Activated T-cell treated with anti-CD3 and anti-CD28 coated beads, Interleukin-2, amount 50 U/mL, for 24 hours (primary cell): Measurements from ENCODE around the gene TBCB.
"Not testable (repeated sequence)": the region's sequence is repeated elsewhere in the genome, so short reads cannot be mapped to it uniquely, and the experiment has no call there.

Experiments used
- DNase-seq: peaks from one replicate; pipeline ENCODE4 v3.0.0-alpha.2; 2020
- H3K27ac Mint-ChIP-seq: 2 replicates; pipeline ENCODE4 v1.8.0; 2020; ENCODE audit warnings: mild to moderate bottlenecking, mixed read lengths
- H3K27me3 Mint-ChIP-seq: 2 replicates; pipeline ENCODE4 v1.8.0; 2020; ENCODE audit warnings: mixed read lengths
- H3K36me3 Mint-ChIP-seq: 2 replicates; pipeline ENCODE4 v1.8.0; 2020; ENCODE audit warnings: low read depth, mixed read lengths
- H3K4me1 Mint-ChIP-seq: 2 replicates; pipeline ENCODE4 v1.8.0; 2020; ENCODE audit warnings: low read depth, mixed read lengths
- H3K4me3 Mint-ChIP-seq: 2 replicates; pipeline ENCODE4 v1.8.0; 2020; ENCODE audit warnings: mild to moderate bottlenecking, moderate library complexity, mixed read lengths
- H3K9me3 Mint-ChIP-seq: 2 replicates; pipeline ENCODE4 v1.8.0; 2020; ENCODE audit warnings: mixed read lengths

The TBCB gene

DNA sequence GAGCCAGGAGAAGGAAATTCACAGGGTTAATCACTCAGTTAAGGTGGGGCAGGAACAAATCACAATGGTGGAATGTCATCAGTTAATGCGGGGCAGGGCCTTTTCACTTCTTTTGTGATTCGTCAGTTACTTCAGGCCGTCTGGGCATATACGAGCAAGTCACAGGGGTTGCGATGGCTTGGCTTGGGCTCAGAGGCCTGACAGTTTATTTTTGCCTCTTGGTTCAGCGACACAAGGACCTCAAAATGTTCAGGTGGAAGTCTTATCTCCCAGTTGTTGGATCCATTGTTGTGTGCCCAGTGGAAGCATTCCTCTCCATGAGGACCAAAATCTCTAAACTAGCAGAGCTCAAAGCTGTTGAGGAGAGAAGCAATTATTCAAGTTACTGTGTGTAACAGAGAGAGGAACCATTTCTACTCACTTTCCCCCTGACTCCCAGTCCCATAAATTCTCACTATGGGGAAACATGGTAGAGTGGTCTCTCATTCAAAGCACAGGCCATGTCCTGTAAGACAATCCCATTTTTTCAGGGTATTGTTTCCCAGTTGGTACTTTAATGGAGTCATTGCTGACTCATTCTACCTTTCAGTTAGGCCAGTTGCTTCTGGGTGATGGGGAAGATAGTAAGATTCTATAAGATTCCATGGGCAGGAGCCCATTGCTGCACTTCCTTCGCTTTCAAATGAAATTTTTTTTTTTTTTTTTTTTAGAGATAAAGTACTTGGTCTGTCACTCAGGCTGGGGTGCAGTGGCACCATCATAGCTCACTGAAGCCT lies 45.7 kb downstream of the TBCB start:
- Mint-ChIP-seq H3K4me1 (no peaks in the 10 kb centered on the region), H3K27ac (no peak overlapping the region), H3K9me3 (no peaks in the 10 kb centered on the region), H3K27me3 (no peaks in the 10 kb centered on the region), H3K4me3 (no peak overlapping the region), H3K36me3 (peaks cover 3% of the 10 kb centered on the region)
- DNase-seq: no peak

- no peaks in the 10 kb centered on the region for H3K4me1 Mint-ChIP-seq
- H3K27me3 Mint-ChIP-seq: no peaks in the 10 kb centered on the region
- no peaks in the 10 kb centered on the region for H3K9me3 Mint-ChIP-seq
- H3K27ac Mint-ChIP-seq: no peak overlapping the region
- peaks cover 3% of the 10 kb centered on the region for H3K36me3 Mint-ChIP-seq
- no peak for DNase-seq
- H3K4me3 Mint-ChIP-seq: no peak overlapping the region
These were observed 48.5 kb downstream of the TBCB start for GRCh38 chr19:36163813-36164212.

GRCh38 chr19:36169084-36169760 lies 54.0 kb downstream of the TBCB start:
- H3K4me1 Mint-ChIP-seq: peaks cover 4% of the 10 kb centered on the region
- H3K9me3 Mint-ChIP-seq: no peaks in the 10 kb centered on the region
- no peak overlapping the region for H3K27ac Mint-ChIP-seq
- H3K36me3 Mint-ChIP-seq: no peaks in the 10 kb centered on the region
- DNase-seq: no peak
- no peaks in the 10 kb centered on the region for H3K27me3 Mint-ChIP-seq
- H3K4me3 Mint-ChIP-seq: no peak overlapping the region

DNA sequence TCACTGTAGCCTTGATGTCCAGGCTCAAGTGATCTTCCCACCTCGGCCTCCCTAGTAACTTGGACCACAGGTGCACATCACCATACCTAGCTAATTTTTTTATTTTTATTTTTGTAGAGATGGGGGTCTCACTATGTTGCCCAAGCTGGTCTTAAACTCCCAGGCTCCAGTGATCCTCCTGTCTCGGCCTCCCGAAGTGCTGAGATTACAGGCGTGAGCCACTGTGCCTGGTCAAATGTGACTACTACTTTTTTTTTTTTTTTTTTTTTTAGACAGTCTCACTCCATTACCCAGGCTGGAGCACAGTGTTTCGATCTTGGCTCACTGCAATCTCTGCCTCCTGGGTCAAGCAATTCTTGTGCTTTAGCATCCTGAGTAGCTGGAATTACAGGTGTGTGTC lies 57.6 kb downstream of the TBCB start:
- Mint-ChIP-seq H3K9me3 (no peaks in the 10 kb centered on the region), H3K36me3 (no peaks in the 10 kb centered on the region), H3K27ac (no peak overlapping the region), H3K4me3 (no peak overlapping the region), H3K4me1 (peaks cover 4% of the 10 kb centered on the region), H3K27me3 (no peaks in the 10 kb centered on the region)
- DNase-seq: no peak

GRCh38 chr19:36173846-36174245 lies 58.6 kb downstream of the TBCB start:
- H3K4me1 Mint-ChIP-seq, H3K4me3 Mint-ChIP-seq, H3K9me3 Mint-ChIP-seq, H3K27me3 Mint-ChIP-seq, H3K27ac Mint-ChIP-seq, DNase-seq, H3K36me3 Mint-ChIP-seq: not testable (repeated sequence)
